GM18498 (cell line): ENCODE results near the gene ZFYVE19.
"Not testable (repeated sequence)": the region's sequence is repeated elsewhere in the genome, so short reads cannot be mapped to it uniquely, and the experiment has no call there.

Source experiments
- ATAC-seq: cut with Tn5 transposase; IDR thresholded peaks from one replicate; pipeline ENCODE4 v1.9.1; 2021; ENCODE audit warnings: mild to moderate bottlenecking, moderate library complexity; ENCODE audit not compliant: unreplicated experiment

ZFYVE19 gene

DNA sequence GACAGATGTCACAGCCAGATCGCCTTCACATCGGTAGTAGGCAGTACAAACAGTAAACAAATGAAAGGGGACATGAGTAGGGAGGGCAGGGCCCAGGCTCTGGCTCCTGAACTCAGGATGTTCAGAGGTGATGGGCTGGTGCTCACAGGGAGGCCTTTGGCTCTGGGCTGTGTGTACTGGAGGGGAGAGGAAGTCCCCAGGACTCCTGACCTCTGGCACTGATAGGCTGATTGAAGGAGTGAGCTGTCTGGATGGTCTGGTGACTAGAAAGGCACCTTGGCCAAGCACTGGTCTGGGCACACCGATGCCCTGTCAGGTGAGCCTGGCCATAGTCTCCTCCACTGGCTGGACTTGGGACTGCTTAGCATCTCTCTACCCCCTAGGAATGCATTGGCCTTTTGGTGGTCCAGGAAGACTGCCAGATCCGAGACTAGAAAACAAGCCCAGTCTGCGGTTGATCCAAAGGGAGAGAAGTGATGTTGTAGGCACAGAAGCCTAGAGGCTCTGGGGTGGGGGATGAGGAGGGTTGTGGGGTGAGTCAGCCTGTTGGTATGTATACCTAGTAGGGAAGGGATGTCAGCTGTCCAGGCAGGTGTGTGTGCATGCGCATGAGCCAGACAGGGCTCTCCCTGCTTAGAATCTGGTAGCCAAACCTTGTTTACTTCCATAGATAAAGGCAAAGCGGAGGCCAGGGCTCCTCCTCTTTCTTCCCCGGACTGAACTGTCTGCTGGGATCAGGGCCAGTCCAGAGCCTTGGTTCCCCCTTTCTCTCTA, 38.8 kb downstream of the ZFYVE19 start:
- ATAC-seq, result no peak

DNA sequence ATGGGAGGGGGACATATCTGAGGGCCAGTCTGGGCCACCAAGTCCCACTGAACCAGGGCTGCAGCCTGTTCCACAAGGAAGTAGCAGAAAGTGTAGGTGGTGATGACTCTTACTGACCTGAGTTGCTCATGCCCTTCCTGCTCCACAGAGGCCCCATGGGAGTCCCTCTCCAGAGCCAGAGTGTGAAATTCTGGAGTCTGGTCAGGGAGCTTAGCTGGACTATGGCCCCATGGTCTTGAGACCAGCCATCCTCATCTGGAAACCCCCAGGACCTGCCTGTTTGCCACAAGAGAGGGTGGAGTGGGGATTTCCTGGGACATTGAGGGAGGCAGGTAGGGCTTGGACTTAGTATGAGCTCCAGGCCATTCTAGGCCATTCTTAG, 39.9 kb downstream of the ZFYVE19 start:
- peak; percentile 11 for ATAC-seq

GRCh38 chr15:40847223-40847961, 40.5 kb downstream of the ZFYVE19 start:
- ATAC-seq, result peak; percentile 54

- no peak for ATAC-seq
Measured at GRCh38 chr15:40850576-40851112, 43.8 kb downstream of the ZFYVE19 start.

- no peak for ATAC-seq
Measured at GRCh38 chr15:40852529-40852928, 45.6 kb downstream of the ZFYVE19 start.

DNA sequence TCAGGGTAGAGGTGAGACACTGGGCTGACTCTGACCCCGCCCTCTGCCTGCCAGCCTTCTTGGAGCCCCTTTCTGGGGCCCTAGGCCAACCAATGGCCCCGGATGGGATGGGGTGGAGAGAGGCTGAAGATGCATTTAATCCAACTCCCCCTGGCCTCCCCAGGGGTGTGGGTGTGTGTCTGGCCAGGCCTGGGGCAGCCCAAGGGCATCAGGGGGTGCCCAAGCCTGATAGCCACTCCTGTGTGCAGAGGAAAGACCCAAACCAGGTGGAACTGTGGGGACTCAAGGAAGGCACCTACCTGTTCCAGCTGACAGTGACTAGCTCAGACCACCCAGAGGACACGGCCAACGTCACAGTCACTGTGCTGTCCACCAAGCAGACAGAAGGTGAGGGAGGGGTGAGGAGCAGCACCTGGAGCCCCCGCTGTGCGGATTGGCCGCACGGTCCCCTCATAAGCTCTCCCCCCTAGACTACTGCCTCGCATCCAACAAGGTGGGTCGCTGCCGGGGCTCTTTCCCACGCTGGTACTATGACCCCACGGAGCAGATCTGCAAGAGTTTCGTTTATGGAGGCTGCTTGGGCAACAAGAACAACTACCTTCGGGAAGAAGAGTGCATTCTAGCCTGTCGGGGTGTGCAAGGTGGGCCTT, 46.5 kb downstream of the ZFYVE19 start:
- ATAC-seq, result no peak

- ATAC-seq, result no peak
Measured at GRCh38 chr15:40854161-40854560, 47.3 kb downstream of the ZFYVE19 start.

DNA sequence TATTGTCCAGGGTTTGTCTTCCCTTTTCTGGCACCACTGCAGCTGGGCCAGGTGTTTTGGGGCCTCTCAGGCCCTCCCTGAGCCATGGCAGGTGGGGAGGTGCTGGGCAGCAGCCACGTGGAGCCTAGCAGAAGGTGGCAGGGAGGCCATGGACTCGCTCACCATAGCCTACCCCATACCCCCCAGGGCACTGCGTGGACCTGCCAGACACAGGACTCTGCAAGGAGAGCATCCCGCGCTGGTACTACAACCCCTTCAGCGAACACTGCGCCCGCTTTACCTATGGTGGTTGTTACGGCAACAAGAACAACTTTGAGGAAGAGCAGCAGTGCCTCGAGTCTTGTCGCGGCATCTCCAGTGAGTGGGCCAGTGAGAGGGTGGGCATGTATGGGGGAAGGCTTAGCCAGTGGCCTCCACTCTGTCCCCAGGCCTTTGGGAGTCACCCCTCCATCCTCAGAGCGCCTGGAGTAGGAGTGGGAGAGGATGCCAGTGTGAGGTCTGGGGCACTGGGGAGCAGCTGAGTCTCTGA, 48.9 kb downstream of the ZFYVE19 start:
- ATAC-seq, result no peak

- ATAC-seq, result no peak
Measured at GRCh38 chr15:40856746-40857145, 49.9 kb downstream of the ZFYVE19 start.

DNA sequence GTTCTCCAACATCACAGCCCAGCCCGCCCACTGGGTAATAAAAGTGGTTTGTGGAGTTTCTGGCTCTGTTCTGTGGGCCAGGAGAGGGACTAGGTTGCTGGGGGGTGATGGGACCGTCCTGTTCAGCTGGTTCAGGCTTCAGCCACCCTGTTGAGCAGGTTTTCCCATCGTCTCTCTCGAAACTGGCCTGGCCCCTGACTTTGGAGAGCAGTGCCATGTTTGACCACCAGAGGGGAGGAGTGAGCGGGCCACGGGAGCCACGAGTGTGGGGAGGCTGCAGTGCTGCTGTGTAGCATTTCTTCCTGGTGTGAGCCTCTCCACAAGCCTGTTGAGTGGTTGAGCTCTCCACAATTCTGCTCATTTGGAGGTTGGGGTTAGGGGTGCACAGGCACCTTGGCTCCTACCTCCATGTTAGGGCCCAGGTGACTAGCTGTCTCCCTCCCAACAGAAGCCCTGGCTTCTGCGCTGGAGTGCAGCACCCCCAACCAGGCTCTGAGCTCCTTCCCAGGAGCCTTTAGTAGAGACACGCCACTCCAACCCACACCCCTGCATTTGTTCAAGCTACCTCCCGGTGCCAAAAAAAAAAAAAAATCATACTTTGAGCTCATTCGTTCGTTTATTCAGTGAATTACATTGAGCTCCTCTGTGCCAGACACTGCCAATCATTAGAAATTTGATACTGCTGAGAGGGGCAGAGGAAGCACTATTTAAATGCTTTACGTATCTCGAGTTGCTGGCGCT, 50.9 kb downstream of the ZFYVE19 start:
- no peak for ATAC-seq

DNA sequence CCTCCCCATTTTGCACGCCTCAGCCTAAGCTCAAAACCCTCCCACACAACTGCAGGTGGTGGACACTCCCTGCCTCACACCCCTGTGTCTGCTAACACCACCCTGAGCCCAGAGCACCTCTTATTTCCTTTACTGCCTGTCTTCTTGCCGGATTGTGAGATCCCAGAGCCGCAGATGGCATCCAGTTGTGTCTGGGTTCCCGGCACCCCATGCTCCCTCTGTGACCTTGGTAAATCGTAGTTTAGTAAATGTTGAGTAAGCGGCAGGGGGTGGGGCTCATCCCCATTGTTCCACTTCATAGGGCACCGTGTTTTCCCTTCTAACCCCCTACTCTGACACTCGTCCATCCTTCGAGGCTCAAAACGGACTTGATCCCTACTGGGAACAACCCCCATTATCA, 51.8 kb downstream of the ZFYVE19 start:
- no peak for ATAC-seq

- peak; percentile 57 for ATAC-seq
Measured at GRCh38 chr15:40859206-40859851, 52.4 kb downstream of the ZFYVE19 start.

DNA sequence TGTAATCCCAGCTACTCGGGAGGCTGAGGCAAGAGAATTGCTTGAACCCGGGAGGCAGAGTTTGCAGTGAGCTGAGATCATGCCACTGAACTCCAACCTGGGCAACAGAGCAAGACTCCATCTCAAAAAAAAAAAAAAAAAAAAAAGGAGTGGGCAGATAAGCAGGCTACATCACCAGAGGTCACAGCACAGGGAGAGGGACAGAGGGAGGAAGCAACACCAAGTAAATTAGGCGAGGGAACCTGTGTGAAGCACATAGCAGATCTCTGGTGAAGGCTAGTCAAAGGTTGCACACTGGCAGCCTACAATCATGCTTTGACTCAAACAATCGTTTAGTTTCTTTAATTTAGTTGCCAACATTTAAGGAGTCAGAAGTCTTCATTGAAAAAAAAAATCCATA, 54.3 kb downstream of the ZFYVE19 start:
- not testable (repeated sequence) for ATAC-seq

GRCh38 chr15:40863660-40864270, 56.9 kb downstream of the ZFYVE19 start:
- ATAC-seq, result no peak
